ENCODE data around the gene SIGLEC10.
A peak's percentile ranks its signal among the peaks of the same experiment; 100 is the strongest.

SIGLEC10 gene

GRCh38 chr19:51366389-51367254 is 50.8 kb downstream of the SIGLEC10 start:
- DNase-seq (ENCODE audit: low read depth, low spot score) = peak; percentile 92

- DNase-seq (ENCODE audit: low read depth, low spot score) = no peak
Observed at GRCh38 chr19:51365965-51366388, 51.5 kb downstream of the SIGLEC10 start, which contains the start of gene ETFB. ETFB (minus strand) TSS chr19:51366388; CDS start chr19:51366326, 62 bp downstream.

DNA sequence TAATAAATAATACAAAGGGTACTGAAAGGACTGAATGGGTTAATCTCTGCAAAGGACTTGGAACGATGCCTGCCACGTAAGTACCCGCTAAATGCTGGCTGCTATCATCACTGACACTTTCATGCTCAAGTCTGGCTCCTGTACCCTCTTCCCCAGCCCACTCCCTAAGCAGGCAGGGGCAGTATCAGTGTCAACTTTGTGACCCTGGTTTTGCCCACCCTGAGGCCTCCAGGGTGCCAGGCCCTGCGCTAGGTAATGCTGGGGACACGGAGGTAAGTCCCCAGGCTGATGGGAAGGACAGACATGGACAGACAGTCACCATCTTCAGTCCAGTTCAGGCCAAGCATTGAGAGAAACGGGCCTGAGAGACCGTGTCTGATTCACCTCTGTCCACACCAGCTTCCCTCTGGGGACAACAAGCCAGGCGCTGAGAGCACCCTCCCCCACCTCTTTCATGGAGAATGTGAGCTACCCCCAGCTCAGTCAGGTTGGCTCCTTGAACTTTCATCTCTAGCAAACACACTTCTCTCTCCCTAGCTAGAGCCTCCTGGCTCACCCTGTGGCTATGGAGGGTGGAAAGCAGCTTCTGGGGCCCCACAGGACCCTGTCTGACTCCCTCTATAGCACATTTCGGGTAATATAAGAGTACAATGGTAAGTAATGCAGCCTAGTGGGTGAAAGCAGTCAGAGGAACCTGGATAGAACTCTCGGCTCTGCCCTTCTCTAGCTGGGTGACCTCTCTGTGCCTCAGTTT is 52.1 kb downstream of the SIGLEC10 start:
- no peak for DNase-seq (ENCODE audit: low read depth, low spot score)

GRCh38 chr19:51364200-51365106 is 53.0 kb downstream of the SIGLEC10 start:
- no peak for DNase-seq (ENCODE audit: low read depth, low spot score)

GRCh38 chr19:51361239-51361638 is 56.2 kb downstream of the SIGLEC10 start:
- no peak for DNase-seq (ENCODE audit: low read depth, low spot score)
